Neural cell (in vitro differentiated cells): ENCODE data around the gene RYR3. TPM values are rescaled to one million over a fixed set of nuclear protein-coding genes. Genes with fewer than 3 reads are reported as not detected.

Experiments
- H2AFZ ChIP-seq: fragments of 200-600, 300-800 bp; sonication (generic), shearing (Covaris generic); 2 replicates; pipeline ENCODE4 v1.6.0; 2014; ENCODE audit warnings: low read depth, mild to moderate bottlenecking, antibody characterized with exemption, low read length, moderate library complexity
- H3F3A ChIP-seq: fragments of 200-600 bp; shearing (Covaris generic); 2 replicates; pipeline ENCODE4 v1.6.1; 2016; ENCODE audit warnings: mild to moderate bottlenecking, moderate library complexity, mixed read lengths, antibody characterized with exemption, low read length; ENCODE audit not compliant: insufficient read depth, poor library complexity, severe bottlenecking
- H3K27ac ChIP-seq: fragments of 200-600, 300-800 bp; sonication (generic), shearing (Covaris generic); 2 replicates; pipeline ENCODE4 v1.5.1; 2014; ENCODE audit warnings: mild to moderate bottlenecking, low read length, moderate library complexity
- H3K27me3 ChIP-seq: fragments of 300-800, 200-600 bp; sonication (generic), shearing (Covaris generic); 2 replicates; pipeline ENCODE4 v1.6.0; 2014; ENCODE audit warnings: mild to moderate bottlenecking, low read depth, low read length, moderate library complexity; ENCODE audit not compliant: insufficient read depth
- H3K36me3 ChIP-seq: fragments of 300-800, 200-600 bp; sonication (generic), shearing (Covaris generic); 2 replicates; pipeline ENCODE4 v1.5.1; 2014; ENCODE audit warnings: mild to moderate bottlenecking, antibody characterized with exemption, low read length, moderate library complexity; ENCODE audit not compliant: insufficient read depth
- H3K4me2 ChIP-seq: fragments of 300-800, 200-600 bp; sonication (generic), shearing (Covaris generic); 2 replicates; pipeline ENCODE4 v1.6.0; 2014; ENCODE audit warnings: mild to moderate bottlenecking, low read length
- H3K4me3 ChIP-seq: fragments of 300-800, 200-600 bp; sonication (generic), shearing (Covaris generic); 2 replicates; pipeline ENCODE4 v1.5.1; 2014; ENCODE audit warnings: mild to moderate bottlenecking, low read length, moderate library complexity
- H3K79me2 ChIP-seq: fragments of 200-600 bp; shearing (Covaris generic); replicated peaks from 2 replicates; pipeline ENCODE4 v1.6.0; 2014; ENCODE audit warnings: mild to moderate bottlenecking, low read length, moderate library complexity; ENCODE audit not compliant: insufficient read depth
- H3K9ac ChIP-seq: fragments of 300-800, 200-600 bp; sonication (generic), shearing (Covaris generic); 2 replicates; pipeline ENCODE4 v1.6.1; 2016; ENCODE audit warnings: mild to moderate bottlenecking, low read length, mixed read lengths
- H3K9me2 ChIP-seq: fragments of 200-600 bp; shearing (Covaris generic); 2 replicates; pipeline ENCODE4 v1.6.1; 2016; ENCODE audit warnings: mild to moderate bottlenecking, low read length, mixed read lengths; ENCODE audit not compliant: insufficient read depth
- H3K9me3 ChIP-seq: fragments of 200-600, 300-800 bp; sonication (generic), shearing (Covaris generic); 2 replicates; pipeline ENCODE4 v1.6.1; 2016; ENCODE audit warnings: mild to moderate bottlenecking, mixed run types, low read length, moderate library complexity, mixed read lengths
- H4K20me1 ChIP-seq: fragments of 200-600 bp; shearing (Covaris generic); 2 replicates; pipeline ENCODE4 v1.6.1; 2016; ENCODE audit warnings: mild to moderate bottlenecking, mixed run types; ENCODE audit not compliant: insufficient read depth
- EP300 ChIP-seq: fragments of 450-650 bp; conservative IDR thresholded peaks from 2 replicates; pipeline ENCODE4 v1.6.1; 2014; ENCODE audit warnings: antibody characterized with exemption, mild to moderate bottlenecking, moderate library complexity; ENCODE audit not compliant: poor library complexity, severe bottlenecking
- EZH2 ChIP-seq: fragments of 200-600, 300-800 bp; shearing (Covaris generic), sonication (generic); IDR thresholded peaks from 2 replicates; pipeline ENCODE4 v1.6.1; 2014; ENCODE audit warnings: antibody characterized with exemption, low read length, borderline replicate concordance, mild to moderate bottlenecking; ENCODE audit not compliant: insufficient read depth, poor library complexity, severe bottlenecking
- MXI1 ChIP-seq: fragments of 450-650 bp; conservative IDR thresholded peaks from 2 replicates; pipeline ENCODE4 v1.6.1; 2014; ENCODE audit warnings: antibody characterized with exemption, mild to moderate bottlenecking; ENCODE audit not compliant: poor library complexity, severe bottlenecking
- POLR2AphosphoS5 ChIP-seq: IDR thresholded peaks from 2 replicates; pipeline ENCODE4 v1.6.1; 2012
- RAD21 ChIP-seq: fragments of 450-650 bp; conservative IDR thresholded peaks from 2 replicates; pipeline ENCODE4 v1.6.1; 2014; ENCODE audit warnings: antibody characterized with exemption, mild to moderate bottlenecking, moderate library complexity
- SMC3 ChIP-seq: fragments of 450-650 bp; conservative IDR thresholded peaks from 2 replicates; pipeline ENCODE4 v1.6.1; 2014; ENCODE audit warnings: antibody characterized with exemption, mild to moderate bottlenecking, moderate library complexity; ENCODE audit not compliant: poor library complexity
- TAF1 ChIP-seq: IDR thresholded peaks from 2 replicates; pipeline ENCODE4 v1.6.1; 2012; ENCODE audit warnings: low read depth
- polyA plus RNA-seq: library from polyadenylated mRNA; depleted of rRNA; stranded (reverse); fragments of >200 nt; gene quantifications from 2 replicates; pipeline ENCODE4 v1.2.3, GENCODE V29; 2014
- TF ChIP-seq, protein P1 (sequence below): IDR thresholded peaks from 2 replicates; pipeline ENCODE4 v1.6.1; 2012; ENCODE audit warnings: borderline replicate concordance
- TF ChIP-seq, protein P2 (sequence below): fragments of 450-650 bp; IDR thresholded peaks from 2 replicates; pipeline ENCODE4 v1.5.1; 2014; ENCODE audit warnings: antibody characterized with exemption, mild to moderate bottlenecking, moderate library complexity; ENCODE audit not compliant: poor library complexity, severe bottlenecking

RYR3 gene
- polyA plus RNA-seq, 1 donor from 2014 or later = 12.6 TPM

DNA sequence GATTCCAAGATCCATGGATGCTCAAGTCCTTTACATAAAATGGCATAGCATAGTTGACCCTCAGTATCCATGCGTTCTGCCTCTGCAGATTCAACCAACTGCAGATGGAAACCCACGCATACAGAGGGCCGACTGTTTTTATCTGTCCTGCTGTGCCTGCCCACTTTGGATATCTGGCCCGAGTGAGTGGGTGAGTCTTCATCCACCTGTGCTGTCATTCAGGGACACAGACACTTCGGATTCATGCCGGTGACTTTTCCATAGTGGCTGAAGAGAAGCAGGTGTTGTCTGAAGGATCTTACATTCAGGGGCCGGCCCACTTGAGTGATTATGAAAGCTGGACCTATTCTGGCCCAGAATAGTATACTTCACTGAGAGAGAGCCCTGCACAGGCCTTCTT lies 85.1 kb downstream of the RYR3 start:
- Histone ChIP-seq H3K9me2 (no peaks in the 10 kb centered on the region), H3K36me3 (no peaks in the 10 kb centered on the region), H3K9me3 (no peaks in the 10 kb centered on the region), H3K79me2 (no peaks in the 10 kb centered on the region), H3K27me3 (no peaks in the 10 kb centered on the region), H3K9ac (no peak overlapping the region), H3K4me3 (no peak overlapping the region), H2AFZ (no peak overlapping the region), H3K27ac (no peak overlapping the region), H3K4me2 (no peak overlapping the region), H3F3A (no peaks in the 10 kb centered on the region), H4K20me1 (no peaks in the 10 kb centered on the region)
- TF ChIP-seq POLR2AphosphoS5 (no peak), EP300 (no peak), RAD21 (no peak), MXI1 (no peak), SMC3 (no peak), EZH2 (no peak), TAF1 (no peak)
- TF ChIP-seq, protein P1, sequence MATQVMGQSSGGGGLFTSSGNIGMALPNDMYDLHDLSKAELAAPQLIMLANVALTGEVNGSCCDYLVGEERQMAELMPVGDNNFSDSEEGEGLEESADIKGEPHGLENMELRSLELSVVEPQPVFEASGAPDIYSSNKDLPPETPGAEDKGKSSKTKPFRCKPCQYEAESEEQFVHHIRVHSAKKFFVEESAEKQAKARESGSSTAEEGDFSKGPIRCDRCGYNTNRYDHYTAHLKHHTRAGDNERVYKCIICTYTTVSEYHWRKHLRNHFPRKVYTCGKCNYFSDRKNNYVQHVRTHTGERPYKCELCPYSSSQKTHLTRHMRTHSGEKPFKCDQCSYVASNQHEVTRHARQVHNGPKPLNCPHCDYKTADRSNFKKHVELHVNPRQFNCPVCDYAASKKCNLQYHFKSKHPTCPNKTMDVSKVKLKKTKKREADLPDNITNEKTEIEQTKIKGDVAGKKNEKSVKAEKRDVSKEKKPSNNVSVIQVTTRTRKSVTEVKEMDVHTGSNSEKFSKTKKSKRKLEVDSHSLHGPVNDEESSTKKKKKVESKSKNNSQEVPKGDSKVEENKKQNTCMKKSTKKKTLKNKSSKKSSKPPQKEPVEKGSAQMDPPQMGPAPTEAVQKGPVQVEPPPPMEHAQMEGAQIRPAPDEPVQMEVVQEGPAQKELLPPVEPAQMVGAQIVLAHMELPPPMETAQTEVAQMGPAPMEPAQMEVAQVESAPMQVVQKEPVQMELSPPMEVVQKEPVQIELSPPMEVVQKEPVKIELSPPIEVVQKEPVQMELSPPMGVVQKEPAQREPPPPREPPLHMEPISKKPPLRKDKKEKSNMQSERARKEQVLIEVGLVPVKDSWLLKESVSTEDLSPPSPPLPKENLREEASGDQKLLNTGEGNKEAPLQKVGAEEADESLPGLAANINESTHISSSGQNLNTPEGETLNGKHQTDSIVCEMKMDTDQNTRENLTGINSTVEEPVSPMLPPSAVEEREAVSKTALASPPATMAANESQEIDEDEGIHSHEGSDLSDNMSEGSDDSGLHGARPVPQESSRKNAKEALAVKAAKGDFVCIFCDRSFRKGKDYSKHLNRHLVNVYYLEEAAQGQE = no peak
- TF ChIP-seq, protein P2, sequence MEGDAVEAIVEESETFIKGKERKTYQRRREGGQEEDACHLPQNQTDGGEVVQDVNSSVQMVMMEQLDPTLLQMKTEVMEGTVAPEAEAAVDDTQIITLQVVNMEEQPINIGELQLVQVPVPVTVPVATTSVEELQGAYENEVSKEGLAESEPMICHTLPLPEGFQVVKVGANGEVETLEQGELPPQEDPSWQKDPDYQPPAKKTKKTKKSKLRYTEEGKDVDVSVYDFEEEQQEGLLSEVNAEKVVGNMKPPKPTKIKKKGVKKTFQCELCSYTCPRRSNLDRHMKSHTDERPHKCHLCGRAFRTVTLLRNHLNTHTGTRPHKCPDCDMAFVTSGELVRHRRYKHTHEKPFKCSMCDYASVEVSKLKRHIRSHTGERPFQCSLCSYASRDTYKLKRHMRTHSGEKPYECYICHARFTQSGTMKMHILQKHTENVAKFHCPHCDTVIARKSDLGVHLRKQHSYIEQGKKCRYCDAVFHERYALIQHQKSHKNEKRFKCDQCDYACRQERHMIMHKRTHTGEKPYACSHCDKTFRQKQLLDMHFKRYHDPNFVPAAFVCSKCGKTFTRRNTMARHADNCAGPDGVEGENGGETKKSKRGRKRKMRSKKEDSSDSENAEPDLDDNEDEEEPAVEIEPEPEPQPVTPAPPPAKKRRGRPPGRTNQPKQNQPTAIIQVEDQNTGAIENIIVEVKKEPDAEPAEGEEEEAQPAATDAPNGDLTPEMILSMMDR = no peak

DNA sequence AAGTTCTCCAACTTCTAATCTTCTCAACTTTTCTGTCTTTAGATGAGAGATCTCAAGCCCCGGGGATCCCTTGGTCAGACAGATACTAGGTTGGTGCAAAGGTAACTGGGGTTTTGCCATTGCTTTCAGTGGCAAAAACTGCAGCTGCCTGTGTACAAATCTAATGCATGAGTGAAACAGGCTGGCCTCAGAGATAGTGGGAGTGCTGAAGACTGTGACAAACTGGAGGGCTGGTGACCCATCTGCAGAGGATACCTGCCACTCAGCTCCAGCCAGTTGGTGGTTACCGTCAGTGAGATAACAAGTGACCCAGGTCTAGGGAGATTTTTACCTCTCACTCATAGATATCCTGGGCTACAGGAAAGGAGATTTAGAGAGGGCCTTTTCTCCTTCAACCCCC lies 85.7 kb downstream of the RYR3 start:
- Histone ChIP-seq H3K27me3 (no peaks in the 10 kb centered on the region), H3K36me3 (no peaks in the 10 kb centered on the region), H3K9me2 (no peaks in the 10 kb centered on the region), H3K79me2 (no peaks in the 10 kb centered on the region), H3K4me2 (no peak overlapping the region), H3F3A (no peaks in the 10 kb centered on the region), H2AFZ (no peak overlapping the region), H3K4me3 (no peak overlapping the region), H4K20me1 (no peaks in the 10 kb centered on the region), H3K9ac (no peak overlapping the region), H3K27ac (no peak overlapping the region), H3K9me3 (no peaks in the 10 kb centered on the region)
- TF ChIP-seq, protein P1 = no peak
- TF ChIP-seq EZH2 (no peak), TAF1 (no peak), SMC3 (no peak)
